IPS-18c (cell line): ENCODE results near the gene GBP3.
"Not testable (repeated sequence)": the region's sequence is repeated elsewhere in the genome, so short reads cannot be mapped to it uniquely, and the experiment has no call there.

Experiments used
- H3K4me3 ChIP-seq: 2 replicates; pipeline ENCODE4 v1.7.0; 2013; ENCODE audit warnings: low read depth, mild to moderate bottlenecking, low read length, moderate library complexity; ENCODE audit not compliant: insufficient read depth
- H3K9me3 ChIP-seq: one replicate; pipeline ENCODE4 v1.6.1; 2013; ENCODE audit warnings: mild to moderate bottlenecking, low read length, moderate library complexity; ENCODE audit not compliant: control insufficient read depth, insufficient read depth

Gene GBP3

DNA sequence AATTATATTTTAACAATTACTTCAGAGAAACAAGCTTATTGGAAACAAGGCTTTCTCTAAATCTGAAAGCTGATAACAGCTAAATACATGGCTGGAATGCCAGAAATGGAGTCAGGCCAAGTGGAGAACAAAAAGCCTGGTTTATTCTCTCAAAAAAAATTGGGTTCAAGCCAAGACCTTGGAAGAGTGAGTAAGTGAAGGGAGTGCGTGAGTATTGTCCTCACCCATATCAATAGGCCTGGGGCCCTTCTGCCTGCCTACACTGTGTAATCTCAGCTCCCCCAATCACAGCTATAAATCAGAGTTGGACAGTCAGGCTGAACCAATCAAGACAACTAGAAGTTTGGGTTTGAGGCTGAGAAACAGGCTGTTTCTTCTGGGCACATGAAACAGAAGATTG is 37.6 kb downstream of the GBP3 start:
- Histone ChIP-seq H3K4me3 (no peak overlapping the region), H3K9me3 (no peaks in the 10 kb centered on the region)

DNA sequence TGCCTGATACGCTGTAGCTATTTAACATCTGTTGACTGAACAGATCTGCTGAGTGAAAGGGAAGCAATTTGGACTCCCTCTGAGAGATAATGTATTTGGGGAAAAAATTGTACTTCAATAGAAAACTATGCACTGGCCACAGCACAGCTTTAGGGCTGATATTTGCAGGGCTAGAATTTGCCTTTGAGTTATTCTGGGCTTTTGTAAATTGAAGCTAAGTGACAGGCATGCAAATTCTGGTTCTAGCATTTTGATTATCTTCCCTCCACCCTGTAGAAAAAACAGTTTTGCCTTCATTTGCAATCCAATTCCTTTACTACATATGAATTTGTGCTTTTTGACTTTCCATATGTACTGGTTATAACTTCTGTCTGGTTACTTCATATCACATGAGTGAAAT is 38.1 kb downstream of the GBP3 start:
- Histone ChIP-seq H3K4me3 (no peak overlapping the region), H3K9me3 (no peaks in the 10 kb centered on the region)

DNA sequence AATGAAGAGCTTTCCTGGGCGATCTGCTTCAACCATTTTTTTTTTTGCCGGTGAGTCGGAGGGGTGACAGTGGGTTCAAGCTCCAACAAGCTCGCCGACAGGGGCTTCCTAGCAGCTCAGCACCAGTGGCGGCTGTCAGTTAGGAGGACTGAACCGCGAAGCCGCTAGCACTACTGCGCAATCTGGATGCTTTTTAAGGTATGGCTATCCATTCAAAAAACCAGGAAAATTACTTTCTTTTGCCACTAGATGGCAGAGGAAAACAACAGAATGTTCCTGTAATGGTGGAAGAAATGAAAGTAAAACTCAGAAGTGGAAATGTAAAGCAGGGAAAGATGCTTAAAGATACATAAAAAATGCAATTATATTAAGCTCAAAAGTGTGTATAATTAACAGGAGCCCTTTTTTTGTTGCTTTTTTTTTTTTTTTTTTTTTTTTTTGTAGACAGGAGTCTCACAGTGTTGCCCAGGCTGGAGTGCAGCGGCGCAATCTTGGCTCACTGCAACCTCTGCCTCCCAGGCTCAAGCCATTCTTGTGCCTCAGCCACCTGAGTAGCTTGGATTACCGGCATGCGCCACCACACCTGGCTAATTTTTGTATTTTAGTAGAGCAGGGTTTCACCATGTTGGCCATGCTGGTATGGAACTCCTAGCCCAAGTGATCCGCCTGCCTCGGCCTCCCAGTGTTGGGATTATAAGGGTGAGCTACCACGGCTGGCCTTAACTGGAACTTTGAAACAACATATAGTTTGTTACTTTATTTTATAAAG is 38.7 kb downstream of the GBP3 start:
- Histone ChIP-seq H3K4me3 (no peak overlapping the region), H3K9me3 (no peaks in the 10 kb centered on the region)

DNA sequence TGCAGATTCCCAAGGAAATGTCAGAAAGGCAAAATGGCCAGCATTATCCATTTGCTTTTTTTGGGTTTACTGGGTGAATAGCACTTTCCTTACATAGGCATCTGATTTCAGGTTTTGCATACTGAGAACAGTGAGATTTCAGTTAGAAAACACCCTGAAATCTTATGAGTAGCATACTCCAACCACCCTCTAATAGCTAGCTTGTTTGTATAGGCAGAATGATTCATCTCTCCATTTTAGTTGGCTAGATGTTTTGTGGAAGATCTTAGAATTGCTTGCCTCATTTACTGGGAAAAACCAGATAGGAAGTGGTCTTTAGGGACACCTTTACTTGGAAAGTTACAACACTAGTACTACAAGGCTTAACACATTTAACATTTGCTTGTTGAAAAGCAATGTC is 40.6 kb downstream of the GBP3 start:
- H3K9me3 ChIP-seq = peaks cover 2% of the 10 kb centered on the region
- H3K4me3 ChIP-seq = no peak overlapping the region

DNA sequence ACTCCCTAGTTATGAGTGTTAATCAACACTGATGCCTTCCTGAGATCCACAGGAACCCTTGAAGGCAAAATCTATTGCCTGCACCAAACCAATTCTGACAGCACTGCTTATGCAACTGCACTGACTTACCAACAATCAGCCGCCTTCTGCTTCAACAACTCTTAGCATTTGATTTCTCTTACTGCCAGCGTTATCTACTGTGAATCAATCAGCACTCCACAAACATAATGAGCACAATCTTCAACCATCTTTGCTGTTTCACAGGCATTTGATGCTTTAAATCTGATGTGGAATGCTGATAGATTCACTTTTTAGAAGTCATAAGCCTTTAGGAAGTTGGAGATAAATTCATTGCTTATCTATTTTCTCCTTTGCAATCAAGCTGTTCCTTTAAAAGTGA is 41.2 kb downstream of the GBP3 start:
- not testable (repeated sequence) for H3K9me3 ChIP-seq, H3K4me3 ChIP-seq

DNA sequence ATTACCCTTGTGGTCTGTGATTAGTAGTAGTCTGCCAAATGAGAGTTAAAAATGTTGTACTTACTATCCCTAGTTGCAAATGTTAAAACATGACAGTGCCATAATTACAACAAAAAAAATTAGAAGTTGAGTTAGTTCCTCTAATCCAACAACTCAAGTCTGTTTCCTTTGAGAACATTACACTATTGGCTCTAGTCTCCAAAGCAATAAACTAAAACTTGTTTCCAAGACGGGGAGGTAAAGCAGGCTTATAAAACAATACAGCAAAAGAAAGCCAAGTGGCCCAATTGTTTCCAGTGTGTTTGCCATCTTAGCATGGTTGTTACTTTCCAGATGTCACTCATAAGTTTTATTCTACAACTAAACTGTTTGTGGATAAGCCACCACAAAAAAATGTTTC is 41.8 kb downstream of the GBP3 start:
- no peak overlapping the region for H3K4me3 ChIP-seq

DNA sequence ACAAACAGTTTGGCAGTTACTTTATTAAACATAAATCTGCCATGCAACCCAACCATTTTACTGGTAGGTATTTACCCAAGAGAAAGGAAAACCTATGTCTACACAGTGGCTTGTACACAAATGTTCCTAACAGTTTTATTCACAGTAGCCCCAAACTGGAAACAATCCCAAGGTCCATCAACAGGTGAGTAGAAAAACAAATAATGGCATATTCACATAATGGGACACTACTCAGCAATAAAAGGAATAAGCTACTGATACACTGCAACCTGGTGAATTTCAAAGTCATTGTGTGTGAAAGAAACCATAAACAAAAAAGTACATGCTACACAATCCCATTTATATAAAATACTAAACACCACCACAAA is 42.9 kb downstream of the GBP3 start:
- Histone ChIP-seq H3K9me3 (peaks cover 2% of the 10 kb centered on the region), H3K4me3 (no peak overlapping the region)

More for the DNA sequence above, 41.8 kb downstream of the GBP3 start:
- peaks cover 2% of the 10 kb centered on the region for H3K9me3 ChIP-seq

DNA sequence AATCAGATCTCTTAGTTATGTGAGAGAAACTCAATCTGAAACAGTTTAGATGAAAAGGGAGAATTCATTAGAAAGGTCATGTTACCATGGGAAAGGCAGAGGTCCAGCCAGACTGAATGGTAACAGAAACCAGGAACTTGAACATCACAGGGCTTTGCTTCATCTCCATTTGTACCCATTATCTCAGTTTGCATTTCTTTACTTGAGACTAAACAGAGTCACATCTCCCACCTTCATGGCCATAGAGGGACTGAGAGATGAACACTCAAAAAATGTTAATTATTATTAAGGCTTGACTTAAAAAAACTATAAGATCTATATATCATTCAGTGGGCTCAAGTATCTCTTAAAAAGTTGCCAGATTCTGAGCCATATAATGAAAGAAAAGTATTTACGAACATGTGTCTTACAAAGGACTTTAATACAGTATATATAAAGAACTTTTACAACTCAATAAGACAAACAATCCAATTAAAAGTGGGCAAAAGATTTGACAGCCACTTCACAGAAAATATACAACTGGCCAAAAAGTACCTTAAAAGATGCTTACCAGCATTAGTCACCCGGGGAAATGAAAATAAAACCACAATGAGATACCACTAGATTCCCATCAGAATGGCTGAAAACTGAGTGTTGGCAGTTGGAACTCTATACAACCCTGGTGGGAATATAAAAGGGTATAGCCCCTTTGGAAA is 43.5 kb downstream of the GBP3 start:
- peaks cover 2% of the 10 kb centered on the region for H3K9me3 ChIP-seq
- no peak overlapping the region for H3K4me3 ChIP-seq

DNA sequence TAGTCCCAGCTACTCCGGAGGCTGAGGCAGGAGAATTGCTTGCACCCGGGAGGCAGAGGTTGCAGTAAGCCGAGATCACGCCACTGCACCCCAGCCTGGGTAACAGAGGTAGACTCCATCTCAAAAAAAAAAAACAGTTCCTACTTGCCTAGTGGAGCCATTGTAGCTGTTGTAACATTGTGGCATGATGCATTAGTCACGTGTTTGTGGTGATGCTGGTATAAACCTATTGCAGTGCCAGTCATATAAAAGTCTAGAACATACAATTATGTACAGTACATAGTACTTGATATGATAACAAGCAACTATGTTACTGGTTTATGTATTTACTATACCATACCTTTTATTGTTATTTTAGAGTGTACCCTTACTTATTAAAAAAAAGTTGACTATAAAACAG is 46.4 kb downstream of the GBP3 start:
- H3K9me3 ChIP-seq = peaks cover 2% of the 10 kb centered on the region

DNA sequence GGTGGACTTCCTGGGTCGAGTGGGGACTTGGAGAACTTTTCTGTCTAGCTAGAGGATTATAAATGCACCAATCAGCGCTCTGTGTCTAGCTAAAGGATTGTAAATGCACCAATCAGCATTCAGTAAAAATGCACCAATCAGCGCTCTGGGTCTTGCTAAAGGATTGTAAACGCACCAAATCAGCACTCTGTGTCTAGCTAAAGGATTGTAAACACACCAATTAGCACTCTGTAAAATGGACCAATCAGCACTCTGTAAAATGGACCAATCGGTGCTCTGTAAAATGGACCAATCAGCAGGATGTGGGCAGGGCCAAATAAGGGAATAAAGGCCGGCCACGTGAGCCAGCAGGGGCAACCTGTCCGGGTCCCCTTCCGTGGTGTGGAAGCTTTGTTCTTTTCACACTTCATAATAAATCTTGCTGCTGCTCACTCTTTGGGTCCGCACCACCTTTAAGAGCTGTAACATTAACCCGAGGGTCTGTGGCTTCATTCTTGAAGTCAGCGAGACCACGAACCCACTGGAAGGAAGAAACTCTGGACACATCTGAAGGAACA is 48.0 kb downstream of the GBP3 start:
- H3K9me3 ChIP-seq, H3K4me3 ChIP-seq: not testable (repeated sequence)

More for the DNA sequence above, 46.4 kb downstream of the GBP3 start:
- H3K4me3 ChIP-seq = no peak overlapping the region

DNA sequence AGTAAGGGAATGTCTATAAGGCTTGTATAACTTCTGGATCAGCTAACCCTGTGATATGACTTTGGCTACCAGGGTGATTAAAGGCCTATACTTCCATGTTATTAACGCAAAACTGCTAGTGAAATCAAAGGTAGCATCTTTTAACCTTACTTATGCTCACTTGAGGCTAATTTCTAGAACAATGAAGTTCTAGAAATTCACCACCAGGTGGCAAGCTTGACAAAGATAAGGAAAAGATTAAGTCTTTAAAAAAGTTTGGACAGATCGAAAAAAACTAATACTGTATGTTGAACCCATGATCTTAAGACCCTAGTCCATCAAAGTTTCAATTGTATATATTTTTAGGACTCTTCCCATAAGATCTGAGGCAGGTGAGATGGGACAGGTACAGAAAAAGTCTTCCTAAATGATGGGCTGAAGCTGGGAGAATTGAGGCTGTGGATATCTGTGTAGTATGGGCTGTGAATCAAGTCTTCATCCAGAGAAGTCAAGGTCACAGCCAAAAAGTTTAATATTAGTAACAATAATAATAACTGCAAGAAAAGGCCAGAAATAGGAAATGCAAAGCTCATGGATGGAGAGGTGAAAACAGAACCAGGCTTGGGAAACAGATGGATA is 49.0 kb downstream of the GBP3 start:
- Histone ChIP-seq H3K9me3 (peaks cover 2% of the 10 kb centered on the region), H3K4me3 (no peak overlapping the region)

DNA sequence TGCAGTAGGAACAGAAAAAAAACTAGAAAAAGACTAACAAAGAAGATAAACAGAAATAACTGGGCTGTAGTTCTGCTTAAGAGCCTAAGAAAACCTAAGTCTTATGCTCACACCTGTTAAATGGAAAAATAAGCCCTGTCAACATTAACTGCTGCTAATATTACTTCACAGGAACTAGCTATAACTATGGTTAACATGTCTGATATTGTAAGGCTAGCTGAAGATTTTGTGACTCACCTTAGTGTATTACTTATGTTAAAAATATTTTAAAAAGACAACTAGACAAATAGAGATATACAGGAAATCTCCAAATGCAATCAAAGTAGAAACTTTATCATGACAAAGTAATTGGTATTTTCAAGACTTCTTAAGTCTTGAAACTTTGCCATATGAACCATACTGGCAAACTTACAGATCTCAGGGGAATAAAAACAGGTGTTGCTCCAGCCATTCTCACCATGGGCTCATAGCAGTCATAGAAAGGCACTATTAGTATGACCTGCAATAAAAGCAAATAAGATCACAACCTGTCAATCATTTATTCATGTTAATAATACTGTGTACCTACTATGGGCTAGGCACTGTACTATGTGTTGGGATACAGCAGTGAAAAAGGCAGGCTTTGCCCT is 60.9 kb downstream of the GBP3 start:
- no peak overlapping the region for H3K4me3 ChIP-seq
- H3K9me3 ChIP-seq = no peaks in the 10 kb centered on the region

DNA sequence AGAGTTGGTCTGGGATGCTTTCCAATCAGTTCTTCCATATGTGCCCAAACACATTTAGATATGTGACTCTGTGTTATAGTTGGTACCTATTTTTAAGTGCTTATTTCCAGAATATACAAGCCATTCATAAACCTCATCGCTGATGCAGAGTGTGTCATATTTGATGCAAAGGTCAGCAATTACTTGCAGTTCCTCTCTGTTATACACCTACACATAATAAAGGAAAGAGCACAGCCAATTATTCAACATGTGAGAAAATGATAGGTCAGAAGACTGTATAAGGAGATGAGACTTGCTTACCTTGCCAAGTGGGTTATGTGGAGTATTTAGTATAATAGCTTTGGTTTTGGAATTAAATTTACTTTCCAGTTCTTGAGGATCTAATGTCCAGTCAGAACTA is 61.6 kb downstream of the GBP3 start:
- no peaks in the 10 kb centered on the region for H3K9me3 ChIP-seq
- no peak overlapping the region for H3K4me3 ChIP-seq
